WTC11 (cell line): ENCODE results near the gene AKAP6. TPM values are rescaled to one million over a fixed set of nuclear protein-coding genes. Genes with fewer than 3 reads are reported as not detected.

Source experiments
- ATAC-seq: fragments of 200-7000 bp; cut with Tn5 transposase; 2 replicates; pipeline ENCODE4 v1.10.0; 2021; ENCODE audit warnings: mild to moderate bottlenecking, moderate library complexity
- CTCF ChIA-PET: fragments of 300-600 bp; sonication (Branson Sonifier 250); formaldehyde crosslinking; loops from one replicate; lab custom pipeline; 2021; ENCODE audit warnings: antibody characterized with exemption; lab: Charles Lee
- POLR2A ChIA-PET: fragments of 350-600 bp; sonication (Branson Sonifier 250); formaldehyde crosslinking; loops from one replicate; lab custom pipeline; 2021; ENCODE audit warnings: antibody characterized with exemption; lab: Charles Lee
- DNase-seq: peaks from one replicate; pipeline ENCODE4 v3.0.0; 2021; ENCODE audit warnings: low spot score
- H3K27ac Mint-ChIP-seq: 2 replicates; pipeline ENCODE4 v1.8.0; 2021; ENCODE audit warnings: mixed read lengths
- H3K27me3 Mint-ChIP-seq: 2 replicates; pipeline ENCODE4 v1.8.0; 2021; ENCODE audit warnings: low read depth, mild to moderate bottlenecking, moderate library complexity, mixed read lengths
- H3K36me3 Mint-ChIP-seq: 2 replicates; pipeline ENCODE4 v1.8.0; 2021; ENCODE audit warnings: mixed read lengths
- H3K4me1 Mint-ChIP-seq: 2 replicates; pipeline ENCODE4 v1.8.0; 2022; ENCODE audit warnings: mixed read lengths
- H3K4me3 Mint-ChIP-seq: 2 replicates; pipeline ENCODE4 v1.8.0; 2021; ENCODE audit warnings: mild to moderate bottlenecking, moderate library complexity, mixed read lengths
- H3K9me3 Mint-ChIP-seq: 2 replicates; pipeline ENCODE4 v1.8.0; 2021; ENCODE audit warnings: mixed read lengths
- AFF4 ChIP-seq: sonication (generic); formaldehyde crosslinking; IDR thresholded peaks from 2 replicates; pipeline ENCODE4 v1.8.1; 2023; ENCODE audit warnings: mild to moderate bottlenecking, missing genetic modification reagents, borderline replicate concordance
- AR ChIP-seq: fragments of 250-450 bp; sonication (Bioruptor Pico); IDR thresholded peaks from 2 replicates; pipeline ENCODE4 v1.9.0; 2021; ENCODE audit warnings: mild to moderate bottlenecking
- CBFB ChIP-seq: sonication (generic); formaldehyde crosslinking; IDR thresholded peaks from 2 replicates; pipeline ENCODE4 v1.8.1; 2022; ENCODE audit warnings: mild to moderate bottlenecking, low read depth, missing genetic modification reagents
- ELF4 ChIP-seq: sonication (generic); formaldehyde crosslinking; IDR thresholded peaks from 2 replicates; pipeline ENCODE4 v1.8.1; 2022; ENCODE audit warnings: low read depth, mild to moderate bottlenecking, moderate library complexity, missing genetic modification reagents
- ESRRA ChIP-seq: sonication (generic); formaldehyde crosslinking; IDR thresholded peaks from 2 replicates; pipeline ENCODE4 v1.8.1; 2022; ENCODE audit warnings: mild to moderate bottlenecking, missing genetic modification reagents, borderline replicate concordance
- FOXJ3 ChIP-seq: sonication (generic); formaldehyde crosslinking; IDR thresholded peaks from 2 replicates; pipeline ENCODE4 v1.9.0; 2021; ENCODE audit warnings: missing genetic modification reagents, mild to moderate bottlenecking, borderline replicate concordance
- GABPB1 ChIP-seq: sonication (generic); formaldehyde crosslinking; IDR thresholded peaks from 2 replicates; pipeline ENCODE4 v1.8.1; 2023; ENCODE audit warnings: mild to moderate bottlenecking, missing genetic modification reagents
- GRHL2 ChIP-seq: fragments of 250-450 bp; sonication (Bioruptor Pico); IDR thresholded peaks from 2 replicates; pipeline ENCODE4 v1.8.0; 2022; ENCODE audit warnings: mild to moderate bottlenecking, moderate library complexity; ENCODE audit not compliant: insufficient replicate concordance, severe bottlenecking
- MLX ChIP-seq: sonication (generic); formaldehyde crosslinking; IDR thresholded peaks from 2 replicates; pipeline ENCODE4 v1.8.1; 2023; ENCODE audit warnings: mild to moderate bottlenecking, missing genetic modification reagents, moderate library complexity
- NFYB ChIP-seq: sonication (generic); formaldehyde crosslinking; conservative IDR thresholded peaks from 2 replicates; pipeline ENCODE4 v1.8.0; 2022; ENCODE audit warnings: low read depth, missing genetic modification reagents
- NR2C2 ChIP-seq: sonication (generic); formaldehyde crosslinking; IDR thresholded peaks from 2 replicates; pipeline ENCODE4 v1.8.0; 2022; ENCODE audit warnings: mild to moderate bottlenecking, missing genetic modification reagents
- SMAD4 ChIP-seq: sonication (generic); formaldehyde crosslinking; IDR thresholded peaks from 2 replicates; pipeline ENCODE4 v1.8.0; 2022; ENCODE audit warnings: mild to moderate bottlenecking, missing genetic modification reagents
- TCF7 ChIP-seq: sonication (generic); formaldehyde crosslinking; IDR thresholded peaks from 2 replicates; pipeline ENCODE4 v1.8.0; 2022; ENCODE audit warnings: mild to moderate bottlenecking, low read depth, missing genetic modification reagents, moderate library complexity
- ZNF532 ChIP-seq: fragments of 250-450 bp; sonication (Bioruptor Pico); IDR thresholded peaks from 2 replicates; pipeline ENCODE4 v1.9.0; 2021; ENCODE audit warnings: mild to moderate bottlenecking, borderline replicate concordance
- ZNF671 ChIP-seq: fragments of 250-450 bp; sonication (Bioruptor Pico); IDR thresholded peaks from 2 replicates; pipeline ENCODE4 v1.8.0; 2021; ENCODE audit warnings: mild to moderate bottlenecking
- total RNA-seq: library from RNA; stranded (reverse); gene quantifications from 3 replicates; pipeline ENCODE4 v1.2.3, GENCODE V29; 2021
- TF ChIP-seq, protein P1 (sequence below): fragments of 250-450 bp; sonication (Bioruptor Pico); conservative IDR thresholded peaks from 2 replicates; pipeline ENCODE4 v1.9.0; 2021; ENCODE audit warnings: mild to moderate bottlenecking
- TF ChIP-seq, protein P2 (sequence below): sonication (generic); formaldehyde crosslinking; IDR thresholded peaks from 2 replicates; pipeline ENCODE4 v1.8.1; 2023; ENCODE audit warnings: mild to moderate bottlenecking, moderate library complexity, missing genetic modification reagents

Gene AKAP6
- total RNA-seq, 1 experiment from 2014 or later: 0.63 TPM

GRCh38 chr14:32637582-32637981 lies 308.5 kb downstream of the AKAP6 start (continued):
- TF ChIP-seq AR (CRISPR knock-in tag) (no peak), CBFB (no peak), GABPB1 (no peak), TCF7 (CRISPR knock-in tag) (no peak), ELF4 (CRISPR knock-in tag) (no peak), SMAD4 (CRISPR knock-in tag) (no peak), ESRRA (CRISPR knock-in tag) (no peak)

DNA sequence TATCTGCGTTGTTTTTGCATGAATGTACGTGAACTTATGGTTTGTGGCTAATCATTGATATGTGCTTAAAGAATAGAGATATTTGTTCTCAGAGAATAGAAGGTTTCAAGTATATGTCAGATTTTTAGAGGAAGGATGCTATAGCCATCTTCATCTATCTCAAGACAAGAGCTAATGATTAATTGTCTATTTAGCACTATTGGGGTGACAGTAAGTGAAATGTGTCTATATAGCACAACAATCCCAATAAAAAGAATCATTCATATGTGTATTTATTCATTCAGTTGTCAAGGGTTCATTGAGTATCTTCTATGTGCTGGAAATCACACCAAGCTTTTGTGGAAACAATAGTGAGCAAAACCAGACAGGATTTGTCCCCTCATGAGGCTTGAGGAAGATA lies 310.1 kb downstream of the AKAP6 start:
- no peak overlapping the region for H3K4me3 Mint-ChIP-seq
- DNase-seq: no peak
- ChIA-PET POLR2A (no interaction called here), CTCF (no interaction called here)
- no peak for ATAC-seq
- H3K27me3 Mint-ChIP-seq: no peaks in the 10 kb centered on the region
- H3K27ac Mint-ChIP-seq: no peak overlapping the region
- H3K9me3 Mint-ChIP-seq: no peaks in the 10 kb centered on the region
- no peaks in the 10 kb centered on the region for H3K4me1 Mint-ChIP-seq
- no peaks in the 10 kb centered on the region for H3K36me3 Mint-ChIP-seq
- TF ChIP-seq ELF4 (CRISPR knock-in tag) (no peak), NFYB (CRISPR knock-in tag) (no peak), NR2C2 (no peak), AFF4 (CRISPR knock-in tag) (no peak), ZNF671 (CRISPR knock-in tag) (no peak), ZNF532 (CRISPR knock-in tag) (no peak), GRHL2 (CRISPR knock-in tag) (no peak), MLX (CRISPR knock-in tag) (no peak), FOXJ3 (no peak)
- TF ChIP-seq, protein P1, sequence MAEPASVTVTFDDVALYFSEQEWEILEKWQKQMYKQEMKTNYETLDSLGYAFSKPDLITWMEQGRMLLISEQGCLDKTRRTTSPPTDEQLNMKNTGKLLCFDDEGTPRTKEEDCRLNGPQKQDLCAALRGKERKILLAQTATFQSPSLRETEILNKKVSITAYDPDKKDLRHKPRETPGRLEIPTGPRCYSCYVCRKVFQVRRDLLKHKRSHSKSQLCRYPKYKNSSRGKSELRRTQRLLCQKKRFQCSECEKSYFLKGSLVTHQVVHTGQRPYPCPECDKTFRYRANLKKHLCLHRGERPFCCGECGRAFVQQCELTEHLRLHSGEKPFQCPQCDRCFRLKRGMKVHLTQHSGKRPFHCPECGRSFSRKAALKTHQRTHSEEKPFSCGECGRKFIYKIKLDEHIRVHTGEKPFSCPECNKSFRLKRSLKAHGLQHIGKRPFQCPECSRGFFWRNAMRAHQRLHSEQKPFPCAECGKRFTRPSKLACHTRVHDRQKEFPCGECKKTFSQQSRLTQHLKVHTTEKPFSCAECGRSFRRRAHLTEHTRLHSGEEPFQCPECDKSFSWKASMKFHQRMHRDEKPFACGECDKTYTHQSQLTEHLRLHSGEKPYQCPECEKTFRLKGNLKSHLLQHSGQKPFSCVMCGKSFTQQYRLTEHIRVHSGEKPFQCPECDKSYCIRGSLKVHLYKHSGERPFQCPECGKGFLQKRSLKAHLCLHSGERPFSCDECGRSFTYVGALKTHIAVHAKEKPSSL (CRISPR knock-in tag): no peak
- TF ChIP-seq, protein P2, sequence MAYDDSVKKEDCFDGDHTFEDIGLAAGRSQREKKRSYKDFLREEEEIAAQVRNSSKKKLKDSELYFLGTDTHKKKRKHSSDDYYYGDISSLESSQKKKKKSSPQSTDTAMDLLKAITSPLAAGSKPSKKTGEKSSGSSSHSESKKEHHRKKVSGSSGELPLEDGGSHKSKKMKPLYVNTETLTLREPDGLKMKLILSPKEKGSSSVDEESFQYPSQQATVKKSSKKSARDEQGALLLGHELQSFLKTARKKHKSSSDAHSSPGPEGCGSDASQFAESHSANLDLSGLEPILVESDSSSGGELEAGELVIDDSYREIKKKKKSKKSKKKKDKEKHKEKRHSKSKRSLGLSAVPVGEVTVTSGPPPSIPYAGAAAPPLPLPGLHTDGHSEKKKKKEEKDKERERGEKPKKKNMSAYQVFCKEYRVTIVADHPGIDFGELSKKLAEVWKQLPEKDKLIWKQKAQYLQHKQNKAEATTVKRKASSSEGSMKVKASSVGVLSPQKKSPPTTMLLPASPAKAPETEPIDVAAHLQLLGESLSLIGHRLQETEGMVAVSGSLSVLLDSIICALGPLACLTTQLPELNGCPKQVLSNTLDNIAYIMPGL (CRISPR knock-in tag): no peak
